Ovary (tissue), 9 donors: ENCODE results near the gene BORCS5. TPM values are rescaled to one million over a fixed set of nuclear protein-coding genes. Genes with fewer than 3 reads are reported as not detected.

Source experiments
- DNase-seq, 5 donors: peaks; one replicate each; pipeline ENCODE4 v3.0.0-alpha.2; 2019 to 2020
- H3K27ac ChIP-seq, 2 donors: fragments of 200-600 bp; one replicate each; pipeline versions ENCODE4 v1.5.1 to v1.8.0; 2019 to 2022
- H3K27me3 ChIP-seq: fragments of 200-600 bp; one replicate; pipeline ENCODE4 v1.8.0; 2022
- H3K36me3 ChIP-seq: fragments of 200-600 bp; sonication (generic); one replicate; pipeline ENCODE4 v1.5.1; 2019
- H3K4me1 ChIP-seq: one replicate; pipeline ENCODE4 v1.8.1; 2013; ENCODE audit warnings: mild to moderate bottlenecking, moderate library complexity; ENCODE audit not compliant: insufficient read depth
- H3K4me3 ChIP-seq: fragments of 200-600 bp; sonication (generic); one replicate; pipeline ENCODE4 v1.5.1; 2017
- H3K9me3 ChIP-seq, 2 donors: fragments of 200-600 bp in 1 of 2; sonication (generic) in 1 of 2; one replicate each; pipeline versions ENCODE4 v1.5.1 to v1.8.1; 2013 to 2019; ENCODE audit warnings: mild to moderate bottlenecking in 1 of 2, moderate library complexity in 1 of 2
- CTCF ChIP-seq, 3 donors: fragments of 450-650 bp in 2 of 3; fragments of 200-600 bp in 1 of 3; IDR thresholded peaks; one replicate each; pipeline versions ENCODE4 v1.5.1 to v1.8.0; 2016 to 2022; ENCODE audit warnings: antibody characterized with exemption in 3 of 3, mild to moderate bottlenecking in 1 of 3
- EP300 ChIP-seq: sonication (generic); formaldehyde crosslinking; IDR thresholded peaks from one replicate; pipeline ENCODE4 v1.6.1; 2017; ENCODE audit warnings: antibody characterized with exemption
- POLR2A ChIP-seq: fragments of 450-650 bp; IDR thresholded peaks from one replicate; pipeline ENCODE4 v1.6.1; 2017; ENCODE audit warnings: antibody characterized with exemption, mild to moderate bottlenecking, moderate library complexity
- WGBS, 3 donors: extraction: QIAGEN DNeasy Blood & Tissue Kit in 1 of 3; methylation state at CpG; one replicate each; pipeline versions ENCODE4 v1.1.5 to v1.1.7; 2013 to 2017; 5-methylcytosine and 5-hydroxymethylcytosine counted together
- intact Hi-C, 4 donors: fragments of 100-400 bp; cut with DNase I; formaldehyde crosslinking; loops; one replicate each; pipeline versions ENCODE4 v1.11.0 to v1.15.1; 2022 to 2023
- polyA plus RNA-seq, 2 donors: library from polyadenylated mRNA; stranded (reverse); fragments of 200-250 nt in 1 of 2; fragments of 350-450 nt in 1 of 2; fragmentation: Illumina TruSeq in 1 of 2; extraction: RNeasy Lipid Tissue Mini Kit (QIAGEN cat#74804) in 1 of 2; gene quantifications; one replicate each; pipeline ENCODE4 v1.2.3, GENCODE V29; 2013 to 2014
- total RNA-seq, 7 donors: library from RNA; depleted of rRNA in 2 of 7; stranded (reverse); fragments of >200 nt in 2 of 7; fragmentation: NEBNext Ultra II Directional in 3 of 7; extraction: Animal tissue kit (Norgen Biotek cat#: 25700) in 3 of 7; gene quantifications; one replicate each; pipeline versions ENCODE4 v1.1.0 to v1.2.4, GENCODE V29; 2016 to 2023
- donor health status: DM: no; HTN: no; CAD: no; lungs with moderate emphysema.
- donor health status: DM: no; HTN: no; CAD: no.
- donor health status: Bipolar disorder and iron deficiency.
- donor health status: DM: yes; HTN: yes; CAD: no.
- donor health status: DM: no; HTN: no; CAD: no.
- donor health status: DM: yes; HTN: yes; CAD: no.

BORCS5 gene
- total and polyA plus RNA-seq, 9 donors = 6.2 to 20.4 (median 11.5) TPM

- no peak overlapping the region for H3K4me3 ChIP-seq
- no peaks in the 10 kb centered on the region for H3K36me3 ChIP-seq
- no peaks in the 10 kb centered on the region for H3K9me3 ChIP-seq
- H3K4me1 ChIP-seq = no peaks in the 10 kb centered on the region
- DNase-seq = no peak
- TF ChIP-seq EP300 (no peak), CTCF (IDR thresholded peaks at IDR 0.05) (no peak), POLR2A (no peak)
- 94 to 96% (median 95%) methylated on average over 6 of the region's 6 CpGs for WGBS, 3 donors
- H3K27me3 ChIP-seq = no peaks in the 10 kb centered on the region
- no peak overlapping the region for H3K27ac ChIP-seq
- intact Hi-C loops = no loop called here
These were observed 130.6 kb downstream of the BORCS5 start for GRCh38 chr12:12487490-12487889.

- TF ChIP-seq EP300 = no peak
- WGBS, 3 donors = 95 to 96% (median 96%) methylated on average over 4 of the region's 4 CpGs
These were observed 131.4 kb downstream of the BORCS5 start for GRCh38 chr12:12488296-12488695.

GRCh38 chr12:12488823-12489550 is 132.1 kb downstream of the BORCS5 start:
- no peaks in the 10 kb centered on the region for H3K4me1 ChIP-seq
- intact Hi-C loops = no loop called here
- TF ChIP-seq POLR2A (no peak), CTCF (IDR thresholded peaks at IDR 0.05) (no peak), EP300 (no peak)
- H3K27ac ChIP-seq = no peak overlapping the region
- H3K36me3 ChIP-seq = no peaks in the 10 kb centered on the region
- no peak overlapping the region for H3K4me3 ChIP-seq
- DNase-seq = no peak
- 97% methylated on average over 8 of the region's 8 CpGs for WGBS, 3 donors
- H3K9me3 ChIP-seq = no peaks in the 10 kb centered on the region
- no peaks in the 10 kb centered on the region for H3K27me3 ChIP-seq

More at GRCh38 chr12:12488296-12488695, 131.4 kb downstream of the BORCS5 start:
- Histone ChIP-seq H3K4me3 (no peak overlapping the region), H3K36me3 (no peaks in the 10 kb centered on the region), H3K9me3 (no peaks in the 10 kb centered on the region), H3K27ac (no peak overlapping the region), H3K27me3 (no peaks in the 10 kb centered on the region), H3K4me1 (no peaks in the 10 kb centered on the region)
- no peak for DNase-seq
- intact Hi-C loops = no loop called here

- H3K27ac ChIP-seq = no peak overlapping the region
- H3K4me1 ChIP-seq = no peaks in the 10 kb centered on the region
- intact Hi-C loops = no loop called here
- H3K27me3 ChIP-seq = no peaks in the 10 kb centered on the region
- H3K9me3 ChIP-seq = no peaks in the 10 kb centered on the region
- no peak for TF ChIP-seq EP300
- no peak for TF ChIP-seq POLR2A
- TF ChIP-seq CTCF (IDR thresholded peaks at IDR 0.05) = no peak
- no peak overlapping the region for H3K4me3 ChIP-seq
- DNase-seq = no peak
- no peaks in the 10 kb centered on the region for H3K36me3 ChIP-seq
These were observed 134.7 kb downstream of the BORCS5 start for GRCh38 chr12:12491606-12492005.

GRCh38 chr12:12492547-12492946 is 135.7 kb downstream of the BORCS5 start:
- Histone ChIP-seq H3K27ac (no peak overlapping the region), H3K4me3 (no peak overlapping the region), H3K36me3 (no peaks in the 10 kb centered on the region), H3K27me3 (no peaks in the 10 kb centered on the region), H3K4me1 (no peaks in the 10 kb centered on the region), H3K9me3 (no peaks in the 10 kb centered on the region)
- WGBS, 3 donors = 92 to 93% (median 93%) methylated on average over 5 of the region's 5 CpGs
- intact Hi-C loops = no loop called here
- no peak for TF ChIP-seq POLR2A
- TF ChIP-seq CTCF (IDR thresholded peaks at IDR 0.05) = no peak
- TF ChIP-seq EP300 = no peak
- no peak for DNase-seq
